Upper lobe of left lung (tissue), 6 donors: ENCODE measurements around the gene TRIM17. TPM values are rescaled to one million over a fixed set of nuclear protein-coding genes. Genes with fewer than 3 reads are reported as not detected.
A peak's percentile ranks its signal among the peaks of the same experiment; 100 is the strongest.

Experiments
- ATAC-seq, 2 donors: fragments of 200-7000 bp; cut with Tn5 transposase; one replicate each; pipeline ENCODE4 v1.9.1; 2022; ENCODE audit warnings: mild to moderate bottlenecking in 2 of 2, moderate library complexity in 2 of 2; ENCODE audit not compliant: low FRiP score in 2 of 2
- DNase-seq, 2 donors: peaks; one replicate each; pipeline ENCODE4 v3.0.0-alpha.2; 2019 to 2020
- H3K27ac ChIP-seq, 4 donors: fragments of 200-600 bp; sonication (generic); one replicate each; pipeline ENCODE4 v1.5.1; 2016 to 2019
- H3K27me3 ChIP-seq, 4 donors: fragments of 200-600 bp; sonication (generic); one replicate each; pipeline ENCODE4 v1.5.1; 2017 to 2019
- H3K36me3 ChIP-seq, 4 donors: fragments of 200-600 bp; sonication (generic); one replicate each; pipeline ENCODE4 v1.5.1; 2016 to 2019
- H3K4me1 ChIP-seq, 4 donors: fragments of 200-600 bp; sonication (generic); one replicate each; pipeline ENCODE4 v1.5.1; 2018 to 2019
- H3K4me3 ChIP-seq, 4 donors: fragments of 200-600 bp; sonication (generic); one replicate each; pipeline ENCODE4 v1.5.1; 2017 to 2019; ENCODE audit warnings: mild to moderate bottlenecking in 2 of 4, moderate library complexity in 1 of 4
- H3K9me3 ChIP-seq, 4 donors: fragments of 200-600 bp; sonication (generic); one replicate each; pipeline ENCODE4 v1.5.1; 2018 to 2019
- EP300 ChIP-seq, 4 donors: sonication (generic); formaldehyde crosslinking; IDR thresholded peaks; one replicate each; pipeline ENCODE4 v1.5.1; 2017; ENCODE audit warnings: antibody characterized with exemption in 4 of 4, control low read depth in 2 of 4
- POLR2A ChIP-seq, 4 donors: fragments of 450-650 bp; IDR thresholded peaks; one replicate each; pipeline ENCODE4 v1.5.1; 2016 to 2017; ENCODE audit warnings: antibody characterized with exemption in 4 of 4, mild to moderate bottlenecking in 2 of 4
- POLR2AphosphoS5 ChIP-seq, 2 donors: sonication (generic); formaldehyde crosslinking; IDR thresholded peaks; one replicate each; pipeline ENCODE4 v1.5.1; 2017; ENCODE audit warnings: antibody characterized with exemption in 2 of 2
- WGBS, 2 donors: methylation state at CpG; one replicate each; pipeline ENCODE4 v1.1.5; 2017 to 2018; 5-methylcytosine and 5-hydroxymethylcytosine counted together
- total RNA-seq, 6 donors: library from RNA; depleted of rRNA in 4 of 6; stranded (reverse); fragments of >200 nt in 4 of 6; gene quantifications; one replicate each; pipeline versions ENCODE4 v1.1.0 to v1.2.1, GENCODE V29; 2016 to 2021
- TF ChIP-seq, protein P1 (sequence below), 6 experiments: fragments of 450-650 bp in 4 of 6; fragments of 200-600 bp in 2 of 6; sonication (generic) in 2 of 6; IDR thresholded peaks; one replicate each; pipeline ENCODE4 v1.5.1; 2016 to 2019; ENCODE audit warnings: antibody characterized with exemption in 6 of 6
- donor health status: DM: no; HTN: no; CAD: no; lungs with moderate emphysema.
- donor health status: DM: no; HTN: yes; CAD: no; lungs with severe emphysema.

TRIM17 gene
- total RNA-seq, 6 donors from 2014 or later, result 1.2 to 21.0 (median 2.4) TPM

- ATAC-seq, result peak in 1 of 2 donors; percentile 7
- TF ChIP-seq, protein P1, sequence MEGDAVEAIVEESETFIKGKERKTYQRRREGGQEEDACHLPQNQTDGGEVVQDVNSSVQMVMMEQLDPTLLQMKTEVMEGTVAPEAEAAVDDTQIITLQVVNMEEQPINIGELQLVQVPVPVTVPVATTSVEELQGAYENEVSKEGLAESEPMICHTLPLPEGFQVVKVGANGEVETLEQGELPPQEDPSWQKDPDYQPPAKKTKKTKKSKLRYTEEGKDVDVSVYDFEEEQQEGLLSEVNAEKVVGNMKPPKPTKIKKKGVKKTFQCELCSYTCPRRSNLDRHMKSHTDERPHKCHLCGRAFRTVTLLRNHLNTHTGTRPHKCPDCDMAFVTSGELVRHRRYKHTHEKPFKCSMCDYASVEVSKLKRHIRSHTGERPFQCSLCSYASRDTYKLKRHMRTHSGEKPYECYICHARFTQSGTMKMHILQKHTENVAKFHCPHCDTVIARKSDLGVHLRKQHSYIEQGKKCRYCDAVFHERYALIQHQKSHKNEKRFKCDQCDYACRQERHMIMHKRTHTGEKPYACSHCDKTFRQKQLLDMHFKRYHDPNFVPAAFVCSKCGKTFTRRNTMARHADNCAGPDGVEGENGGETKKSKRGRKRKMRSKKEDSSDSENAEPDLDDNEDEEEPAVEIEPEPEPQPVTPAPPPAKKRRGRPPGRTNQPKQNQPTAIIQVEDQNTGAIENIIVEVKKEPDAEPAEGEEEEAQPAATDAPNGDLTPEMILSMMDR (IDR thresholded peaks at IDR 0.05), result peak in 1 of 6 experiments; percentile 1
- no peak for TF ChIP-seq POLR2A (IDR thresholded peaks at IDR 0.05)
Measured at GRCh38 chr1:228393811-228394570, 22.7 kb downstream of the TRIM17 start.

GRCh38 chr1:228393268-228393701 lies 23.4 kb downstream of the TRIM17 start:
- DNase-seq (peak; percentile 55 to 56), ATAC-seq (peak; percentile 50 to 72)
- Histone ChIP-seq H3K36me3 (peaks cover 17 to 57% (median 44%) of the 10 kb centered on the region in 4 donors), H3K4me1 (peaks cover 0 to 12% (median 4%) of the 10 kb centered on the region in 4 donors), H3K27me3 (no peaks in the 10 kb centered on the region), H3K9me3 (no peaks in the 10 kb centered on the region), H3K4me3 (no peak overlapping the region), H3K27ac (peak overlapping the region in 2 of 4 donors; percentile 20 to 53)
- 24 to 34% methylated on average over 7 to 8 of the region's 8 CpGs for WGBS, 2 donors
- TF ChIP-seq POLR2AphosphoS5 (IDR thresholded peaks at IDR 0.05), result no peak
- TF ChIP-seq, protein P1 (IDR thresholded peaks at IDR 0.05), result peak; percentile 25 to 52 (median 39)
- no peak for TF ChIP-seq POLR2A (IDR thresholded peaks at IDR 0.05)

More at GRCh38 chr1:228393811-228394570, 22.7 kb downstream of the TRIM17 start:
- no peak for DNase-seq
- peak overlapping the region in 2 of 4 donors; percentile 20 to 53 for H3K27ac ChIP-seq
- H3K9me3 ChIP-seq, result no peaks in the 10 kb centered on the region
- peaks cover 17 to 65% (median 50%) of the 10 kb centered on the region in 4 donors for H3K36me3 ChIP-seq
- H3K4me1 ChIP-seq, result peaks cover 0 to 12% (median 4%) of the 10 kb centered on the region in 4 donors
- no peak overlapping the region for H3K4me3 ChIP-seq
- no peaks in the 10 kb centered on the region for H3K27me3 ChIP-seq
- 70 to 97% methylated on average over 4 to 9 of the region's 9 CpGs for whole genome bisulfite sequencing, 2 donors

DNA sequence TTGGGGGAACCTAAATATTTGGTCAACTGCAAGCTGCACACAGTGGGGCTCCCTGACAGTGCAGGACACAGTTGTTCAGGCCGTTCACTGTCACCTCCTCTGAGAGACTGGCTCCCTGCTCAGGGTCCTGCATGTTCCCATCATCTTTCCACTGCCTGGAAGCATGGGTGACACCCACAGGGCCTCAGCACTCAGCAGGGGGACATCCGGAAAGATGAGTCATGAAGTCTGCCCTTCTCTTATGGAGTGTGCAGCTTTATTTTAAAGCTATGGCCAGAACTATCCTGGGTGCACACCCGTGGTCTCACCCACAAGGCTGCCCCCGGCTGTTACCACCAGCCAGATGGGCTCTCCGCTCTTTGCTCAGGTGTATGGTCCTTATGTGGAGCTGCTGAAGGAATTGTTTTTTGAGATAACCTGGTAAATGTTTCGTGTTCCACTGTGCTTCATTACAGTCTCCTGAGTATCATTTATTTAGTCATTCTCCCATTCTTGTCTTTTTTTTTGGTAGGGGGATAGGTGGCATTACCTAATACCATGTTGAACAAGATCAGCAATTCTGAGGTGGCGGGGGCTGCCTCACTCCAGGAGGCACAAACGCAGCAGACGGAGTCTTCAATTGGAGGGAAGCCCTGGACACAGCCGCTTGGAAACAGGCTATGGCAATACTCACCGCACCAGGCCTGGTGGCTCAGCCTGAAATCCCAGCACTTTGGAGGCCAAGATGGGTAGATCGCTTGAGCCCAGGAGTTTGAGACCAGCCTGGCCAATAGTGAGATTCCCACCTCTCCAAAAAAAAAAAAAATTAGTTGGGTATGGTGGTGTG lies 24.3 kb downstream of the TRIM17 start:
- WGBS, 2 donors, result 82 to 91% methylated on average over 12 of the region's 12 CpGs
- H3K4me1 ChIP-seq, result peaks cover 0 to 12% (median 4%) of the 10 kb centered on the region in 4 donors
- no peaks in the 10 kb centered on the region for H3K9me3 ChIP-seq
- TF ChIP-seq POLR2A (IDR thresholded peaks at IDR 0.05), result no peak
- no peak for TF ChIP-seq EP300 (IDR thresholded peaks at IDR 0.05)
- TF ChIP-seq, protein P1 (IDR thresholded peaks at IDR 0.05), result no peak
- no peak for TF ChIP-seq POLR2AphosphoS5 (IDR thresholded peaks at IDR 0.05)
- ATAC-seq (no peak), DNase-seq (no peak)
- no peak overlapping the region for H3K27ac ChIP-seq
- H3K36me3 ChIP-seq, result peaks cover 17 to 48% (median 39%) of the 10 kb centered on the region in 4 donors
- H3K27me3 ChIP-seq, result no peaks in the 10 kb centered on the region
- no peak overlapping the region for H3K4me3 ChIP-seq

- H3K4me3 ChIP-seq, result no peak overlapping the region
- 89 to 98% methylated on average over 6 to 7 of the region's 11 CpGs for WGBS, 2 donors
- H3K4me1 ChIP-seq, result peaks cover 0 to 12% (median 4%) of the 10 kb centered on the region in 4 donors
- H3K36me3 ChIP-seq, result peaks cover 14 to 40% (median 31%) of the 10 kb centered on the region in 4 donors
- peak in 1 of 2 donors; percentile 8 for ATAC-seq
- TF ChIP-seq EP300 (IDR thresholded peaks at IDR 0.05) (no peak), POLR2A (IDR thresholded peaks at IDR 0.05) (no peak), POLR2AphosphoS5 (IDR thresholded peaks at IDR 0.05) (no peak)
- TF ChIP-seq, protein P1 (IDR thresholded peaks at IDR 0.05), result no peak
- no peak overlapping the region for H3K27ac ChIP-seq
- peak in 1 of 2 donors; percentile 60 for DNase-seq
- H3K9me3 ChIP-seq, result no peaks in the 10 kb centered on the region
- no peaks in the 10 kb centered on the region for H3K27me3 ChIP-seq
Measured at GRCh38 chr1:228391411-228392020, 25.1 kb downstream of the TRIM17 start.
